IPS-20b (cell line): ENCODE measurements around the gene NEMF.
"Not testable (repeated sequence)": the region's sequence is repeated elsewhere in the genome, so short reads cannot be mapped to it uniquely, and the experiment has no call there.

ENCODE experiments used
- H3K27ac ChIP-seq: one replicate; pipeline ENCODE4 v1.5.1; 2013; ENCODE audit warnings: low read length
- H3K27me3 ChIP-seq: 2 replicates; pipeline ENCODE4 v1.6.1; 2013; ENCODE audit warnings: mild to moderate bottlenecking, low read length, inconsistent platforms; ENCODE audit not compliant: insufficient read depth
- H3K36me3 ChIP-seq: 2 replicates; pipeline ENCODE4 v1.6.1; 2013; ENCODE audit warnings: low read depth, mild to moderate bottlenecking, inconsistent platforms, low read length, moderate library complexity; ENCODE audit not compliant: insufficient read depth
- H3K4me1 ChIP-seq: 2 replicates; pipeline ENCODE4 v1.6.1; 2013; ENCODE audit warnings: mild to moderate bottlenecking, control low read depth, inconsistent platforms, low read length, moderate library complexity; ENCODE audit not compliant: insufficient read depth
- H3K4me3 ChIP-seq: 2 replicates; pipeline ENCODE4 v1.5.1; 2013; ENCODE audit warnings: mild to moderate bottlenecking, low read length, inconsistent platforms
- H3K9ac ChIP-seq: 2 replicates; pipeline ENCODE4 v1.6.1; 2013; ENCODE audit warnings: low read depth, mild to moderate bottlenecking, inconsistent platforms, low read length, moderate library complexity
- H3K9me3 ChIP-seq: 2 replicates; pipeline ENCODE4 v1.6.1; 2013; ENCODE audit warnings: mild to moderate bottlenecking, low read depth, low read length, inconsistent platforms; ENCODE audit not compliant: insufficient read depth

NEMF gene

GRCh38 chr14:49875640-49876198 is 23.1 kb upstream of the NEMF start:
- Histone ChIP-seq H3K4me1 (no peaks in the 10 kb centered on the region), H3K36me3 (no peaks in the 10 kb centered on the region), H3K27me3 (no peaks in the 10 kb centered on the region), H3K9ac (no peak overlapping the region), H3K27ac (no peak overlapping the region), H3K4me3 (no peak overlapping the region), H3K9me3 (no peaks in the 10 kb centered on the region)

DNA sequence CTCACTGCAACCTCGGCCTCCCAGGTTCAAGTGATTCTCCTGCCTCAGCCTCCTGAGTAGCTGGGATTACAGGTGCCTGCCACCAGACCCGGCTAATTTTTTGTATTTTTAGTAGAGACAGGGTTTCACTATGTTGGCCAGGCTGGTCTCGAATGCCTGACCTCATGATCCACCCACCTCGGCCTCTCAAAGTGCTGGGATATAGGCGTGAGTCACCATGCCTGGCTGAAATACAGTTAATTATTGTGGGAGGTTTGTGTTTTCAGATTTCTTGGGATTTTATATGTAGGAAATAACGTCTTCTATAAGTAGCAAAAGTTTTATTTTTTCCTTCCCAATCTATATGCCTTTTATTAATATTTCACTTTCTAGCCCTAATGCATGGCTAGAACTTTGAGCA is 21.0 kb upstream of the NEMF start:
- not testable (repeated sequence) for H3K27me3 ChIP-seq, H3K9ac ChIP-seq, H3K4me3 ChIP-seq, H3K9me3 ChIP-seq, H3K27ac ChIP-seq, H3K4me1 ChIP-seq, H3K36me3 ChIP-seq

DNA sequence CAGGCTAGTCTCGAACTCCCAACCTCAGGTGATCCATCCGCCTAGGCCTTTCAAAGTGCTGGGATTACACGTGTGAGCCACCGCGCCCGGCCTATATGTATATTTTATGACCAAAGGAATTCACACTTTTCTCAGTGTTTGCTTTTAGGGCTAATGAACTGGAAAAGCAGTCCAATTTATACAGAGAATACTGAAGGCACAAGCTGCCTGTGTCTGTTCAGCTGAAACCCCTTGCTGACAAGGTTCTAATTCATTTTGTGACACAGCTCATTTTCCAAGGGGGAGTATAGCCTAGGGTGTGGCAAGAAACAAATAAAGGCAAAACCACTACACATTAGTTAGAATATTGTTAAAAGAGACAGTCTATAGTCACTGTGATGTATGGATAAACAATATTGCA is 18.3 kb upstream of the NEMF start:
- Histone ChIP-seq H3K27me3 (peaks cover 4% of the 10 kb centered on the region; the same call in 1 of the 2 replicates), H3K4me3 (no peak overlapping the region), H3K9ac (no peak overlapping the region), H3K36me3 (no peaks in the 10 kb centered on the region), H3K9me3 (no peaks in the 10 kb centered on the region), H3K27ac (no peak overlapping the region), H3K4me1 (no peaks in the 10 kb centered on the region)

DNA sequence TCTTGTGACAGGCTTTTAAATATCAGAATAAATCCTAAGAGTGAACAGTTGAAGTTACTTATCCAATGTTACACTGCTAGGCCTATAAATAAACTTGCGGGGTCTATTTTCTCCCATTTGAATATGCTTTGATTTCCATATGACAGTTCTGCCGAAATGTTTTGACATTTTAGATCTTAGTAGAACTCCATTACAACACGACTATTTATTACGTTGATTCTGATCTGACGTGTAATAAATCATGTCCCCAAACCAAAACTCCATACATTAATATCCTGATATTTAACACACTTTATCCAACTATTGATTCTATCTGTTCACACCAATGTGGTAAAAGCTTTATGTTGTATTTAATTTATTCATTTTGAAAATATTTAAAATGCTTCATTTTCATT is 16.1 kb upstream of the NEMF start:
- H3K27ac ChIP-seq = no peak overlapping the region

DNA sequence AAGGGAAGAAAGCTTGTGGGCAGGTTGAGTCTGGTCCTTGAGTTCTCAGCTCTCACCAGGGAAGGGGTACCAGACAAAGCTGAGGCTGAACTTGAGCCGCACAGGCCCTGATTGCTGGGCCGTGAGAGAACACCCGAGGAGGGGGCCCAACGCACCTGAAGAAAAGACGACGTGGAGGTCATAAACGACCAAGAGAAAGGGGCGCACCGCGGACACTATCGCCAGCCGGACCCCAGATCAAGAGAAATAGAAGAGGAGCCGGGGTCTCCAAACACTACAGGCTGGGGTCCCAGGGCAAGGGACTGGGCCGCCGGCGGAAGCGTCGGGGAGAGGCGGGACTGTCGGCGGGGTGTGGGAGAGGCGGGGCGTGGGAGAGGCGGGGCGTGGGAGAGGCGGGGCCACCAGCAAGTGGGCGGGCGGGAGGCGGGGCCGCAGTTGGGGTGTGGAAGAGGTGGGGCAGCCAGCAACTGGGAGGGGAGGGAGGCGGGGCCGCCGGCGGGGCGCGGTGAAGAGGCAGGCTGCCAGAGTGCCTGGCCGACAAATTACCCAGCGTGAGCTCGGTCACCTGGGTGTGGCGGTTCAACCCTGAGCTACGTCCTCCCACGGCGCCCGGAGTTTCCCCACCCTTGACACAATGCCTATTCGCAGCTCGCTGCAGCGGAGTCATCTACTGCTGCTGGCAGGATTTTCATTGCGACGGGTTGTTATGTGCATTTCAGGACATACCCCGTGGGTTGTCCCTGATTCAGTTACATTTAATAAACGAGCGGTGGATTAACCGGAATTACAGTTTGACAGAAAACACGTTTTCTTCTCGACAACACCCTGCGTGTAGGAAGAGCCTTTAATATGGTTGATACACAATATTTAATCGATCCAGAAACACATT is 15.5 kb upstream of the NEMF start:
- Histone ChIP-seq H3K4me3 (peak overlapping the region; percentile 85), H3K27ac (peak overlapping the region; percentile 97), H3K9me3 (no peaks in the 10 kb centered on the region), H3K36me3 (no peaks in the 10 kb centered on the region), H3K4me1 (no peaks in the 10 kb centered on the region), H3K27me3 (peaks cover 4% of the 10 kb centered on the region; the same call in 1 of the 2 replicates), H3K9ac (peak overlapping the region; percentile 89; the same call in 1 of the 2 replicates)

More for the DNA sequence above, 16.1 kb upstream of the NEMF start:
- H3K4me3 ChIP-seq = peak overlapping the region; percentile 75
- no peaks in the 10 kb centered on the region for H3K36me3 ChIP-seq
- H3K27me3 ChIP-seq = peaks cover 4% of the 10 kb centered on the region; the same call in 1 of the 2 replicates
- peak overlapping the region; percentile 22; the same call in 1 of the 2 replicates for H3K9ac ChIP-seq
- no peaks in the 10 kb centered on the region for H3K9me3 ChIP-seq
- no peaks in the 10 kb centered on the region for H3K4me1 ChIP-seq

DNA sequence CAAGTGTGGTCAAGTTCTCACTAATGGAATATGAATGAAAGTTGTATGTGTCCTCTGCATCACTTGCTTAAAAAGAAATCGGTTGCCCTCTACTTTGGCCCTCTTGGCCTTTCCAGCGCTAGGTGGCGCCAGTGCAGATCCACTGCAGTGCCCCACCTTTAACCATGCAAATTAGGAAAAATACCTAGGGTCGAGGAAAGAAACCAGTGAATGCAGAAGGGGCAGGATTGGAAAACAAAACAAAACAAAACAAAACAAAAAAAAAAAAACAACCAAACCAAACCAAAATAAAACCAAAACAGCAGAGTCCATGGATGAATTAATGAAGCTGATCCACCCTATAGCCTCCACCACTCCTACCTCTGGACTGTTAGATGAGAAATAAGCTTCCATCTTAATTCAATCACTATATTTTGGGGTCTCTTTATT is 12.9 kb upstream of the NEMF start:
- H3K27me3 ChIP-seq = peaks cover 4% of the 10 kb centered on the region; the same call in 1 of the 2 replicates
- no peak overlapping the region for H3K9ac ChIP-seq
- H3K9me3 ChIP-seq = no peaks in the 10 kb centered on the region
- H3K27ac ChIP-seq = no peak overlapping the region
- peaks cover 2% of the 10 kb centered on the region; the same call in 1 of the 2 replicates for H3K4me1 ChIP-seq
- no peaks in the 10 kb centered on the region for H3K36me3 ChIP-seq
- H3K4me3 ChIP-seq = no peak overlapping the region

- Histone ChIP-seq H3K9ac (peak overlapping the region; percentile 88; the same call in 1 of the 2 replicates), H3K27me3 (peaks cover 3% of the 10 kb centered on the region; the same call in 1 of the 2 replicates), H3K4me1 (peaks cover 3% of the 10 kb centered on the region; the same call in 1 of the 2 replicates), H3K27ac (no peak overlapping the region), H3K9me3 (no peaks in the 10 kb centered on the region), H3K36me3 (no peaks in the 10 kb centered on the region), H3K4me3 (peak overlapping the region; percentile 82)
These were observed 11.1 kb upstream of the NEMF start for GRCh38 chr14:49863487-49864281.

DNA sequence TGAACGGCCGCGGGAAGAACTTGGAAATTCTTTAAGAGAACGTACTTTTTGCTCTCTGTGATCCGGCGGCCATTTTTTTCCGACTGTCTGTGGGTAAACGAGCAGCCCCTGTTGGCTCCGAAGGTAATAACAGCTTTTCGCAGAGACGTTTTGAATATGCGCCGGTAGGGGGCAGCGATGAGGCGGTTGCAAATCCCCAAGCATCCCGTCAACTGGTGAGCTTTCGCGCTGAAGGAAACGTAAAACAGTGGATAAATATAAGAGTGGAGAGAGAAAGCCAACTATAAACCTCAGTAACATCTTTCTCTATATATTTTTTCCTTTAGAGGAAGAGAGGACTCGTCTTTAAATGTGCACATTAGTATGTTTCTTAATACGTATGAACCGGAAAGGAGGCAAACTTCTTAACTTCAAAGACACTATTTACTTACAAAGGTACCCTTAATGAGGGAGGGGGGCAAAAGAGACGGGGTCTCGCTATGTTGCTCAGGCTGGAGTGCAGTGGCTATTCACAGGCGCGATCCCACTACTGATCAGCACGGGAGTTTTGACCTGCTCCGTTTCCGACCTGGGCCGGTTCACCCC is 9.6 kb upstream of the NEMF start:
- H3K27me3 ChIP-seq = no peaks in the 10 kb centered on the region
- peak overlapping the region; percentile 60 for H3K27ac ChIP-seq
- H3K4me1 ChIP-seq = peaks cover 3% of the 10 kb centered on the region; the same call in 1 of the 2 replicates
- H3K9me3 ChIP-seq = no peaks in the 10 kb centered on the region
- H3K9ac ChIP-seq = peak overlapping the region; percentile 91
- peak overlapping the region; percentile 83 for H3K4me3 ChIP-seq
- H3K36me3 ChIP-seq = no peaks in the 10 kb centered on the region

GRCh38 chr14:49861699-49862088 is 9.1 kb upstream of the NEMF start:
- Histone ChIP-seq H3K4me1 (peaks cover 3% of the 10 kb centered on the region; the same call in 1 of the 2 replicates), H3K27me3 (no peaks in the 10 kb centered on the region)

GRCh38 chr14:49860988-49861698 is 8.6 kb upstream of the NEMF start:
- no peaks in the 10 kb centered on the region for H3K9me3 ChIP-seq
- H3K9ac ChIP-seq = peak overlapping the region; percentile 91
- H3K27ac ChIP-seq = peak overlapping the region; percentile 60
- H3K4me1 ChIP-seq = peaks cover 3% of the 10 kb centered on the region; the same call in 1 of the 2 replicates
- no peaks in the 10 kb centered on the region for H3K36me3 ChIP-seq
- H3K4me3 ChIP-seq = peak overlapping the region; percentile 83
- no peaks in the 10 kb centered on the region for H3K27me3 ChIP-seq

More at GRCh38 chr14:49861699-49862088, 9.1 kb upstream of the NEMF start:
- H3K27ac ChIP-seq = peak overlapping the region; percentile 60
- peak overlapping the region; percentile 91 for H3K9ac ChIP-seq
- H3K36me3 ChIP-seq = no peaks in the 10 kb centered on the region
- H3K4me3 ChIP-seq = peak overlapping the region; percentile 83
- H3K9me3 ChIP-seq = no peaks in the 10 kb centered on the region
